ENCODE data around the gene SPECC1.
A peak's percentile ranks its signal among the peaks of the same experiment; 100 is the strongest.
"Not testable (repeated sequence)": the region's sequence is repeated elsewhere in the genome, so short reads cannot be mapped to it uniquely, and the experiment has no call there.

SPECC1 gene

DNA sequence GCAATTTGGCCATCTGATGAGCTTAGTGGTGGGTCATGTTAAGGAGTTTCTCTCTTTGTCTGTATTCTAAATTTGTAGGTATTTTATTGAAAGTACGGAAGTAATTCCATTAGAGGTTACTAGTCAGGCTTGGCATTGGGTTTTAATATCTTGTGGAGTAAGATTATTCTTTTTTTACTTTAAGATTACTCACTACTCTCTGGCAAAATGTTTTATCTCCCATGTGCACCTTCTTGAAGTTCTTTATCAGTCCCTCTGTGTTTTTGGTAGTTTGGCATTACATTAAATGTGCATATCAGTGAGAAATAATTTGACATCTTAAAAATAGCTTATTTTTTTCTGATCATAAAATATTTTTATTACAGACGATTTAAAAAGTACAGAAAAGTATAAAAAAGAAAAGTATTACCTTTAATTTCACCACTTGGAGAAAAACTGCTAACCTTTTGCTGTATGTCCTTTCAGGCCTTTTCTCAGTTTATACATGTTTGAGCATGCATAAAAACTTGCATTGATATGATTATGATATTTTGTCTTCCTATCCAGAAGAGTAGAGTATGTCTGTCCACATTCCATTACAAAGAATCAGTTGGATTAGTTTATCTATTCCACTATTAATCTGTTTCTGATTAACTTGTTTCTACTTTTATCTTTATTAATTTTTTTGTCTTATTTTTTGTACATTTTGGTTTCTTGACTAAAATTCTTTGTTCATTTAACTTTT, 198.3 kb downstream of the SPECC1 start:
- DNase-seq (ENCODE audit: low spot score): no peak

- DNase-seq (ENCODE audit: low spot score): no peak
These were observed 199.6 kb downstream of the SPECC1 start for GRCh38 chr17:20208717-20209116.

GRCh38 chr17:20210180-20210579, 201.0 kb downstream of the SPECC1 start:
- DNase-seq (ENCODE audit: low spot score): no peak

DNA sequence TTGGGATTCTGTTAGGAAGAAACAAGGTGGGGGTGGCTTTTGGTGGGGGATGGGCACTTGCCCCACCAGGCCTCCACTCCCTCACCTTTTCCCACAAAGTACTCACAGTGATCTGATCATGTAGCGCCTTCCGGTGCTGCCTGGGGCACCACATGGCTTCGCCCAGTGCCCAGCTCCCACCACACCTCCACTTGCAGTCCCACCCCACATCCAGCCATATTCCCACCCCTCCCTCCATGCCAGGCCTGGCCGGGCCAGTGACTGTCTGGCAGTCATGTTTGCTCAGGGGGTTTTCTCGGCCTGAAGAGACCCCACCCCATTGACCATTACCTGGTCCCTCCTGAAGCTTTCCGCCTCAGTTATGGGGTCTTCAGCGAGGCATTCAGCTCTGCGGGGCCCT, 201.5 kb downstream of the SPECC1 start:
- no peak for DNase-seq (ENCODE audit: low spot score)

GRCh38 chr17:20211246-20211645, 202.1 kb downstream of the SPECC1 start:
- no peak for DNase-seq (ENCODE audit: low spot score)

DNA sequence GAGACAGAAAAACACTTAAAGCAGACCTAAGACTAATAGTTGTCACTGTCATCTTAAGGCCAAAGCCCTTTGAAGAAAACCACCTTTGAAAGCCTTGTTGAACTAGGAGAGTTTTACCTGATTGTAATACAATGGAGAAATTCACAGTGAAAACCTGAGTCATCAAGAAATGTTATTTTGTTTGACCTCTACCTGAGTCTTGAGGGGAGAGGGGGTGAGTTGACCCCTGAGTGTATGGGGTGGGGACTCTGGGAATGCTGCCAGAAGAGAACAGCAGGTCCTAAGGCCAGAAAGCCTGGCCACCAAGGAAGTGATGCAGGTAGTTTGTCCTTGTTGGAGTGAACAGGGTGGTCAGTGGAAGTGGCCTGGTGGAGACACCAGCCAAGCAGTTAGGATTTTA, 204.3 kb downstream of the SPECC1 start:
- no peak for DNase-seq (ENCODE audit: low spot score)

DNA sequence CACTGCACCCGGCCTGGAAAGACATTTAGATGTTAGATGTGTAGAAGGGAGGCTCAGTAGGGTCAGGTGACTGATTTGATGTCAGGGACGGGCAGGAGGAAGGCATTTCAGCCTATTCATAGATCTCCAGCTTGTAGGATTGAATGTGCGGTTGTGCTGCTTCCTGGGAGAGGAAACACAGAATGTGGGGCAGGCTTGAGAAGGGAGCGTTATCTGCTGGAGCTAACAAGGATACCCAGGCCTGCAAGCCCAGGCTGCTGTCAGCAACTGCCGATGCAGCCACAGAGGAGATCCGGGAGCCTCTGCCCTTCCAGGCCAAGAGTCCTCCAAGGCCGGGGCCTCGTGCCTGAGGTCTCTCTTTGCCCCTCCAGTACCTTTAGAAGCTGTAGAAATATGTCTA, 205.6 kb downstream of the SPECC1 start:
- no peak for DNase-seq (ENCODE audit: low spot score)

DNA sequence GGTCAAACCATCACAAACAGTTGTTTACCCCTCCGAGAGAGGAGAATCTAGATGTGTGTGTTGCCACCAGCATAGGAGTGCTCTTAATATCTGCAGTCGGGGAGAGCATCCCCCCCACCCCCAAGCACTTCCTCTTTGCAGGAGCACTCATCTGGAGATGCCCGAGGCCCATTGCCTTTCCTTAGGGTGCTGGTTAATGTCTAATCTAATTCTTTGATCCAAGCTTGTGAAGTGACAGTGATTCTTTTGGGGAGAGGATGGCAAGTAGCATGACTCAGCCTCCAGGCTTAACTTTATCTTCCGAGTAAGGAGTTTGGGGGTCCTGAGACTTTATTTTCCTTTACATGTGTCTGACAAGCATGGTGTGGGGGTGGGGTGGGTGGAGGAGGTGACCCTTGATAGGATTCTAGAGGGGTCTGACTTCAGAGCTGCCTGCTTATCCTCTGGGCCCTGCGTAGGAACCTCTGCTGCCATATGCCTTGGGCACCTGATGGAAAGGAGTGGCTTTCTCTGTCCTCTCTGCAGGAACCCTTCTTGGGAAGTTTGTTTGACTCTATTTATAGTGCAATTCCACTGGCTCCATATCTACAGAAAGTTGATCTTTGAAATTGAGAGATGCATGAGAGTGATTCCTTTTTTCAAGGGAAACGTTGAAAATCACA, 207.1 kb downstream of the SPECC1 start:
- DNase-seq (ENCODE audit: low spot score): no peak

DNA sequence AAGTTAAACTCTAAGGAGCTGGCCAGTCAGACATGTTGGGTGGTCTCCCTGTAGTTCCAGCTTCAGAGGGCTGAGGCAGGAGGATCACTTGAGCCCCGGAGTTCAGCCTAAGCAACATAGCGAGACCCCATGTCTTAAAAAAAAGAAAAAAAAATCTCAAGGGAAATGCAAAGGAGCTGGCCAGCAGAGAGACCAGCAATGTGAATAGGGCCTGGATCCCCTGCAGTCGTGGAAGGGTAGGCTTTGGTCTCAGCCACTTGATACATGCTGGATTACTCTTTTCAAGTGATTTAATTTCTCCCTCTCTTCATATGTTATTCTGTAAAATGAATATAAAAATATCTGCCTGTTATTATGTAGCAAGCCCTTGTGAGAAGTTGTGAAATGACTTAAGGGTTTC, 207.7 kb downstream of the SPECC1 start:
- DNase-seq (ENCODE audit: low spot score): no peak

- DNase-seq (ENCODE audit: low spot score): no peak
These were observed 208.5 kb downstream of the SPECC1 start for GRCh38 chr17:20217677-20218076.

DNA sequence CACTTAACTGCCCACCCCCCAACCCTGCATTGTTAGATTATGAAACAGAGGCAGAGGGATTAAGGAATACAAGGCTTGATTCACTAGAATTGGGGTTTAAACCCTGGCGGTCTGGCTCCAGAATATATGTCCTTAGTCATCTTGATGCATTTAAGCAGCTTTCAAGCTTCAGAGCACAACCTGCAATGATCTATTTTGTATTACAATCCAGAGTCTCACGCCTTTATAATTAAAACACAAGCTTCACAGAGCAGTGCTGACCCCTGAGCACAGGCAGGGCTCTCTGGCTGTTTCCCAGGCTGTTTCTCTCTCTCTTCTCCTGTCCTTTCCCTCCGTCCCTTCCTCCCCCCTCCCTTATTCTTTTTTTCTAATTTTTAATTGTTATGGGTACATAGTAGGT, 209.1 kb downstream of the SPECC1 start:
- DNase-seq (ENCODE audit: low spot score): no peak

DNA sequence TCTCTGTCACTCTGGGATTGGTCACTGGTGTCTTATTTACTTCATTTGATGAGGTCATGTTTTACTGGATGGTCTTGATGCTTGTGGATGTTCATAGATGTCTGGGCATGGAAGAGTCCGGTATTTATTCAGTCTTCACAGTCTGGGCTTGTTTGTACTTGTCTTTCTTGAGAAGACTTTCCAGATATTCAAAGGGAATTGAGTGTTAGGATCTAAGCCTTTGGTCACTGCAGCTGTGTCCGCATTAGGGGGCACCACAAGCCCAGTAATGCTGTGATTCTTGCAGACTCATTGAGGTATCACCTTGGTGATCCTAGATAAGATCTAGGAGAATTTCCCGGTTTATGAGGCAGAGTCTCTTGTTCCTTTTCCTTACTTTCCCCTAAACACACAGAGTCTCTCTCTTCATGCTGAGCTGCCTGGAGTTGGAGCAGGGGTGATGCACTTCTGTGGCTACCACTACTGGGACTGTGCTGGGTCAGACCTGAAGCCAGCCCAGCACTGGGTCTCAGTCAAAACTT, 214.7 kb downstream of the SPECC1 start:
- no peak for DNase-seq (ENCODE audit: low spot score)

DNA sequence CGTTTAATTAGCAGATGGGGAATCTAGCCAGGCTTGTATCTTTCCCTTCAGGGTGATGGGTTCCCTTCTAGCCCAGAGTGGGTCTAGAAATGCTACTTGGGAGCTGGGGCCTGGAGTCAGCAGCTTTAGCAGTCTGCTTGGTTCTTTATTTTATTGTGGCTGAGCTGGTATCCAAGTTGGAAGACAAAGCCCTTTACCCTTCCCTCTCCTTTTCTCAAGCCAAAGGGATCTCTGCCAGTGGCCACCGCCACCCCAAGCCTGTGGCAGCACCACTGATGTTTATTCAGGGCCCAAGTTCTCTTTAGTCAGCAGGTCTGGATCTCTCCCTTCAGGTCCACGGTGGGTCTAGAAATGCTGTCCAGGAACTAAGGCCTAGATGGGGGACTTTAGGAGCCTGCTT, 215.2 kb downstream of the SPECC1 start:
- no peak for DNase-seq (ENCODE audit: low spot score)

- DNase-seq (ENCODE audit: low spot score): no peak
These were observed 216.3 kb downstream of the SPECC1 start for GRCh38 chr17:20225162-20226115.

DNA sequence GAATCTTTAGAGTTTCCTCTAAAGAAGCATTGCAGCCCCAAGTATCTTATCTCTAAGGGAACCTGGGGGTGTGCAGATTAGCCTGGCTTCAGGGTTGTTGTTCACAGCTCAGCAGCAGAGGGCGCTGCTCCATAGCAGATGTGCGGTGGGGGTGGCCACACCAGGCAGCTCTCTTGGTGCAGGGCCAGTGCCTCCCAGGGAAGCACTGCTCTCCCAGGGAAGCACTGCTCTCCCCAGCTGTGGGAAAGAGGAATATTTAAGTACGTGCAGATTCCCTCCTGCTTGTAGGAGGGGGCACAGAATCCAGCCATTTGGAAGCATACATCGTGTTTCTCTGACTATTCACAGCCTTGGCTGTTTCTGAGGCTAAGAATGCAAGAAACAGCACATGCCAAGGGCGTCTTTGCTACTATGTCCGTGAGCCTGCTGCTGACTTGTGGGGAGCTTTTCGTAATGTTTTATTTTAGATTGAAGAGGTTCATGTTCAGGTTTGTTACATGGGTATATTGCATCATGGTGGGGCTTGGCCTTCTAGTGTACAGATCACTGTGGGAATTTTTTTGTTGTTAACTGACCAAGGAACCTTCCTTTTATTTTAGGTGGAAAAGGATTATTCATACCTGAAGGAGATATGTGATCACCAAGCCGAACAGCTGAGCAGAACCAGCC, 217.8 kb downstream of the SPECC1 start:
- peak; percentile 68 for DNase-seq (ENCODE audit: low spot score)

DNA sequence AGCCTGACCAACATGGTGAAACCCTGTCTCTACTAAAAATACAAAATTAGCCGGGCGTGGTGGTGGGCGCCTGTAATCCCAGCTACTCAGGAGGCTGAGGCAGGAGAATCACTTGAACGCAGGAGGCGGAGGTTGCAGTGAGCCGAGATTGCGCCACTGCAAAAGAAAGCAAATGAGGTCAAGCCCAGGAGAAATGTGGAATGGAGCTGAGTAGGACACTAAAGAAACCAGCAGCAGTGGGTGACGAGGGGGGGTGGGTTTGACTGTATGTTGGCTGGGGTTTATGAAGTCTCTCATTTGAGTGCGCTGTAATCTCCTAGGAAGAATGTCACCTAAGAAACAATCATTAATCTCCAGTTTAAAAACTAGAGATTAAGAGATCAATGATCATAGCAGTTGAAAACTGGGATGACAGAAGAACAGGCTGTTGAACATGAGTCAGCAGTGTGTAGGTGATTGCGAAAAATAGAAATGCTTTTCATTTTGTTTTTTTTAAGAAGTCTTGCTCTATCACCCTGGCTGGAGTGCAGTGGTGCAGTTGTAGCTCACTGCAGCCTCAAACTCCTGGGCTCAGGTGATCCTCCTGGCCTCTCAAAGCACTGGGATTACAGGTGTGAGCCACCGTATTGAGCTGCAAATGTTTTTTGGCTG, 218.7 kb downstream of the SPECC1 start:
- not testable (repeated sequence) for DNase-seq (ENCODE audit: low spot score)

DNA sequence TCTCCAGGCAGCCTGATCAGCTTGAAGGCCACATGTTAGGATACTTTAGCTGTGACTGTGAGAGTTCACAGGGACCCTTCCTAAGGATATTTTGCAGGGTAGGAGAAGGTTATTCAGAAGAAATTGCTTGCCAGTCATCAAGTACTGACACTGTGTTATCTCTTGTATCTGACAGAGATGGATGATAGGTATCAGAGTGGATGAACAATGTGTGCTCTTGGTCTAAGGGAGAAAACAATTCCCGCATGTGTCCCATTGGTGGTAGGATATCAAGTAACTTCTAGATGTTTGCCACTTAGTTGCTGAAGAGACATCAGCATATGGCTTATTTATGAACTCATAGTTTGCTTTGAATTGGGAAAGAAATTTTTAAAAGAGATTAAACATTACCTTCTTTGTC, 219.3 kb downstream of the SPECC1 start:
- DNase-seq (ENCODE audit: low spot score): no peak

GRCh38 chr17:20228860-20229259, 219.7 kb downstream of the SPECC1 start:
- DNase-seq (ENCODE audit: low spot score): no peak

DNA sequence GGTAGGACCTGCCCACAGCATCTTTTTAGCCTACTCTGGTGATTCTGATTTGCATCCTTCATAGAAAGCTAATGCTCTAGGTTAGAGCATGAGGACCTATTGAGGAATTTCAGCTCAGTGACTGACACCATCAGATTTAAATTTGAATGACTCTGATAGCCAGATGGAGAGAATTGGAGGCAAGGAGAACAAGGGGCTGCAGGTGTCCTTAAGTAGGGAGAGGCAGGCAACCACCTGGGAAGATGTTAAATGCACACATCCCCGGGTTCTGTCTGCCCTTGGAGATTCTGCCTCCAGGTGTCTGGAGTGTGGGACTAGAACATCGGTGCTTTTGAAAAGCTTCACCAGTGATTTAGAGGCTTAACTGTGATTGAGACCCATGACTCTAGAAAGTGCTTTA, 221.8 kb downstream of the SPECC1 start:
- DNase-seq (ENCODE audit: low spot score): no peak

DNA sequence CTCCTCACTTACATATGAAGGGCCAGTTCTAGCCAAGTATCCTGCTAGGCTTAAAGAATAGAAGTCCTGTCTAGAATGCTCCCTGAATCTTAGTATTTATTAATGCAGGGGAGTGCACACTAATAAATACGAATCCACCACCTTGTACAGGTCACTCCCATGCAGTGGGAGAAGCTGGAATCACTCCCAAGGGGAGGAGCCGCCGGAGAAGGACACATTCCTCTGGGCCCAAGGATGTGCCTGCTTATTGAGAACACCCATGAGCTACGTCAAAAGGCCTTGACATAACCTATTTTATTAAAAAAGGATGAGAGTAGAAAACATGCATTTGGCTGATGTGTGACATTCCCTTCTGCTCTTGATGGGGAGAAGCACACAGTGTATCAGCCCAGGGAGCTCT, 223.5 kb downstream of the SPECC1 start:
- DNase-seq (ENCODE audit: low spot score): no peak

DNA sequence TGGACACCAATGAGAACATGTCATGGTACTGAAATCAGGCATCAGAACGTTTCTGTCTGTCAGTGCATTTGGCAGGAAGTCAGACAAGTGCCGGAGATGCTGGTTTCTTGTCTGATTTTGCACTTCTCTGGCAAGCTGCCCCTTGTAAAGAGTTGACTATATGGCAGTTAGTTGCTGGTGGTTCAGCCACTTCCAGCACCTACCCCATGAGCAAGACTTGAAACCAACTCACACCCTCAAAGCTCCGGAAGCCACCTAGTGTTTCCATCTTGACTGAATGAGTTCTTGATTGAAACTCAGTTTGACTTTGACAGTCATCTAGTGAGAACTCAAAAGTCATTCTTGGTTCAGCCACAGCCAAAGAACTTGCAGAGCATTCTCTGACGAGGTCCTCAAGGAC, 225.1 kb downstream of the SPECC1 start:
- DNase-seq (ENCODE audit: low spot score): peak; percentile 28
